ENCODE results near the gene FOXRED2.

- TF ChIP-seq CTCF (IDR thresholded peaks at IDR 0.05) = no peak
- TF ChIP-seq ZFX (IDR thresholded peaks at IDR 0.05; ENCODE audit: borderline replicate concordance) = no peak
These were observed 25.9 kb downstream of the FOXRED2 start for GRCh38 chr22:36480941-36481392.

Data from 22Rv1 (cell line).